ENCODE data around the gene DKKL1. TPM values are rescaled to one million over a fixed set of nuclear protein-coding genes. Genes with fewer than 3 reads are reported as not detected.
"Not testable (repeated sequence)": the region's sequence is repeated elsewhere in the genome, so short reads cannot be mapped to it uniquely, and the experiment has no call there.

Gene DKKL1
- not detected in 2 replicates for polyA plus RNA-seq (2014; cell fraction: cytosol; rRNA removed)
- polyA plus RNA-seq (2014; cell fraction: nucleus; rRNA removed), result not detected in 2 replicates

- DNase-seq (ENCODE audit: low spot score), result peak; percentile 78
Measured at GRCh38 chr19:49363268-49364082, at the start of gene DKKL1. TSS of gene DKKL1 (plus strand) at chr19:49363877. CDS start at chr19:49363999, 122 bp downstream.

GRCh38 chr19:49315111-49315510 lies 48.6 kb upstream of the DKKL1 start:
- DNase-seq (ENCODE audit: low spot score), result no peak

GRCh38 chr19:49316284-49316683 lies 47.4 kb upstream of the DKKL1 start:
- no peak for DNase-seq (ENCODE audit: low spot score)

GRCh38 chr19:49318296-49318695 lies 45.4 kb upstream of the DKKL1 start:
- DNase-seq (ENCODE audit: low spot score), result no peak

GRCh38 chr19:49324801-49325576 lies 38.7 kb upstream of the DKKL1 start, which contains the start of gene SLC6A16:
TSS of gene SLC6A16 (minus strand) at chr19:49325191. CDS start at chr19:49311347, 13,844 bp downstream.
- no peak for DNase-seq (ENCODE audit: low spot score)

- DNase-seq (ENCODE audit: low spot score), result not testable (repeated sequence)
Measured at GRCh38 chr19:49325756-49326155, 37.9 kb upstream of the DKKL1 start.

GRCh38 chr19:49326165-49326704 lies 37.4 kb upstream of the DKKL1 start:
- no peak for DNase-seq (ENCODE audit: low spot score)

- no peak for DNase-seq (ENCODE audit: low spot score)
Measured at GRCh38 chr19:49327878-49328544, 35.7 kb upstream of the DKKL1 start.

GRCh38 chr19:49328741-49329140 lies 34.9 kb upstream of the DKKL1 start:
- no peak for DNase-seq (ENCODE audit: low spot score)

- not testable (repeated sequence) for DNase-seq (ENCODE audit: low spot score)
Measured at GRCh38 chr19:49331187-49331586, 32.5 kb upstream of the DKKL1 start.

- DNase-seq (ENCODE audit: low spot score), result peak; percentile 43
Measured at GRCh38 chr19:49331616-49332055, 32.0 kb upstream of the DKKL1 start.

GRCh38 chr19:49332691-49333417 lies 30.8 kb upstream of the DKKL1 start:
- not testable (repeated sequence) for DNase-seq (ENCODE audit: low spot score)

- DNase-seq (ENCODE audit: low spot score), result no peak
Measured at GRCh38 chr19:49333418-49333805, 30.3 kb upstream of the DKKL1 start.

- DNase-seq (ENCODE audit: low spot score), result no peak
Measured at GRCh38 chr19:49333811-49334288, 29.8 kb upstream of the DKKL1 start.

- no peak for DNase-seq (ENCODE audit: low spot score)
Measured at GRCh38 chr19:49335071-49335783, 28.4 kb upstream of the DKKL1 start, which contains the start of gene CD37. TSS of gene CD37 (plus strand) at chr19:49335406. CDS start at chr19:49335541, 135 bp downstream.

- no peak for DNase-seq (ENCODE audit: low spot score)
Measured at GRCh38 chr19:49335784-49336481, 27.7 kb upstream of the DKKL1 start.

GRCh38 chr19:49336482-49337266 lies 27.0 kb upstream of the DKKL1 start:
- no peak for DNase-seq (ENCODE audit: low spot score)

GRCh38 chr19:49337267-49338022 lies 26.2 kb upstream of the DKKL1 start:
- no peak for DNase-seq (ENCODE audit: low spot score)

Measured in SK-N-DZ (cell line).